Thoracic aorta (tissue), 2 donors: ENCODE measurements around the gene PLXNA1. TPM values are rescaled to one million over a fixed set of nuclear protein-coding genes. Genes with fewer than 3 reads are reported as not detected.

Experiments used
- ATAC-seq: fragments of 150-250 bp; one replicate; pipeline ENCODE4 v1.8.0; 2017; ENCODE audit warnings: low read depth; ENCODE audit not compliant: insufficient number of reproducible peaks, low FRiP score
- DNase-seq: peaks from one replicate; pipeline ENCODE4 v3.0.0-alpha.2; 2020; ENCODE audit warnings: low spot score
- H3K27ac ChIP-seq, 2 donors: fragments of 200-600 bp; sonication (generic); 1 replicate in 1 of 2; 2 replicates in 1 of 2; pipeline ENCODE4 v1.5.1; 2016; ENCODE audit warnings: mild to moderate bottlenecking in 2 of 2, moderate library complexity in 2 of 2
- H3K27me3 ChIP-seq: fragments of 200-600 bp; sonication (generic); replicated peaks from 2 replicates; pipeline ENCODE4 v1.6.0; 2016; ENCODE audit warnings: mild to moderate bottlenecking; ENCODE audit not compliant: insufficient read depth
- H3K36me3 ChIP-seq: fragments of 200-600 bp; sonication (generic); one replicate; pipeline ENCODE4 v1.5.1; 2016
- H3K4me1 ChIP-seq, 2 donors: fragments of 200-600 bp; sonication (generic); 1 replicate in 1 of 2; 2 replicates in 1 of 2; pipeline versions ENCODE4 v1.5.1 to v1.6.0; 2016; ENCODE audit warnings: low read depth in 2 of 2, mild to moderate bottlenecking in 1 of 2; ENCODE audit not compliant: control insufficient read depth in 1 of 2
- H3K4me3 ChIP-seq: fragments of 200-600 bp; sonication (generic); 2 replicates; pipeline ENCODE4 v1.5.1; 2016; ENCODE audit warnings: mild to moderate bottlenecking
- H3K9me3 ChIP-seq: fragments of 200-600 bp; sonication (generic); 2 replicates; pipeline ENCODE4 v1.5.1; 2016
- total RNA-seq, 2 donors: library from RNA; depleted of rRNA; stranded (reverse); fragments of >200 nt; gene quantifications; one replicate each; pipeline versions ENCODE4 v1.1.0 to v1.2.3, GENCODE V29; 2016
- TF ChIP-seq, protein P1 (sequence below): fragments of 200-600 bp; sonication (generic); IDR thresholded peaks from one replicate; pipeline ENCODE4 v1.5.1; 2019; ENCODE audit warnings: antibody characterized with exemption

PLXNA1 gene
- total RNA-seq, 2 donors from 2014 or later = 70.1 to 102 TPM

DNA sequence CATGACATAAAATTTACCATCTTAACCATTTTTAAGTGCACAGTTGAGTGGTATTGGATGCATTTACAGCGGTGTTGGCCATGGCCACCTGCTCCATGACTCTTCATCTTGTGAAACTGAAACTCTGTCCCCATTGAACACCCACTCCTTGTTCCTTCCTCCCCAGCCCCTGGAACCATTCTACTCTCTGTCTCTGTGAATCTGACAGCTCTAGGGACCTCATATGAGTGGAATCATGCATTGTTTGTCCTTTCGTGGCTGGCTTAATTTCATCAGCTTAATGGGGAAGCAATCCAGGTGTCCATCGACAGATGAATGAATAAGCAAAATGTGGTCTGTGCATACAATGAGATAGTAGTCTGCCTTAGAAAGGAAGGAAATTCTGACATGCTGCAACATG, 42.5 kb downstream of the PLXNA1 start:
- peaks cover 67% of the 10 kb centered on the region for H3K36me3 ChIP-seq
- DNase-seq = no peak
- no peak overlapping the region for H3K27ac ChIP-seq
- ATAC-seq = no peak
- TF ChIP-seq, protein P1, sequence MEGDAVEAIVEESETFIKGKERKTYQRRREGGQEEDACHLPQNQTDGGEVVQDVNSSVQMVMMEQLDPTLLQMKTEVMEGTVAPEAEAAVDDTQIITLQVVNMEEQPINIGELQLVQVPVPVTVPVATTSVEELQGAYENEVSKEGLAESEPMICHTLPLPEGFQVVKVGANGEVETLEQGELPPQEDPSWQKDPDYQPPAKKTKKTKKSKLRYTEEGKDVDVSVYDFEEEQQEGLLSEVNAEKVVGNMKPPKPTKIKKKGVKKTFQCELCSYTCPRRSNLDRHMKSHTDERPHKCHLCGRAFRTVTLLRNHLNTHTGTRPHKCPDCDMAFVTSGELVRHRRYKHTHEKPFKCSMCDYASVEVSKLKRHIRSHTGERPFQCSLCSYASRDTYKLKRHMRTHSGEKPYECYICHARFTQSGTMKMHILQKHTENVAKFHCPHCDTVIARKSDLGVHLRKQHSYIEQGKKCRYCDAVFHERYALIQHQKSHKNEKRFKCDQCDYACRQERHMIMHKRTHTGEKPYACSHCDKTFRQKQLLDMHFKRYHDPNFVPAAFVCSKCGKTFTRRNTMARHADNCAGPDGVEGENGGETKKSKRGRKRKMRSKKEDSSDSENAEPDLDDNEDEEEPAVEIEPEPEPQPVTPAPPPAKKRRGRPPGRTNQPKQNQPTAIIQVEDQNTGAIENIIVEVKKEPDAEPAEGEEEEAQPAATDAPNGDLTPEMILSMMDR = no peak
- H3K4me1 ChIP-seq = no peaks in the 10 kb centered on the region
- no peaks in the 10 kb centered on the region for H3K27me3 ChIP-seq
- no peak overlapping the region for H3K4me3 ChIP-seq
- H3K9me3 ChIP-seq = no peaks in the 10 kb centered on the region

DNA sequence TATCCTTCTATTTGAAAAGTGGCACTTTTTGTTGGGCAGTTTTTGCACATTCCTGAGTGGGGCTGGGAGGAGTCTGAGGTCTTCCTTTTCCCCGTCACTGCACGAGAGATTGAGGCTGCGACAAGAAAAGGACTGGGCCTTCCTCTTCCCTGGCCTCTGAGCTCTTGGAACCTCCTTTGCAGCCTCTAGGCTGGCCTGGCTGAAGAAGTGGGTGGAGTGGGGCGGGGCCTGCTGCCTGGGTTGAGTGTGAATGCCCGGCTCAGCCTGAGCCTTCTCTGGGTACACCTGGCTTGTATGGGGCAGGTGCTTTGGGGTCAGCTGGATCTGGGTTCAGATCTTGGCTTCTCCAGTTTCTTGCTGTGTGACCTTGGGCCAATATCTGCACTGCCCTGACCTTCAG, 43.1 kb downstream of the PLXNA1 start:
- H3K36me3 ChIP-seq = peaks cover 67% of the 10 kb centered on the region
- no peaks in the 10 kb centered on the region for H3K4me1 ChIP-seq
- TF ChIP-seq, protein P1 = no peak
- no peak overlapping the region for H3K4me3 ChIP-seq
- no peaks in the 10 kb centered on the region for H3K27me3 ChIP-seq
- ATAC-seq (no peak), DNase-seq (no peak)
- H3K27ac ChIP-seq = no peak overlapping the region
- no peaks in the 10 kb centered on the region for H3K9me3 ChIP-seq

DNA sequence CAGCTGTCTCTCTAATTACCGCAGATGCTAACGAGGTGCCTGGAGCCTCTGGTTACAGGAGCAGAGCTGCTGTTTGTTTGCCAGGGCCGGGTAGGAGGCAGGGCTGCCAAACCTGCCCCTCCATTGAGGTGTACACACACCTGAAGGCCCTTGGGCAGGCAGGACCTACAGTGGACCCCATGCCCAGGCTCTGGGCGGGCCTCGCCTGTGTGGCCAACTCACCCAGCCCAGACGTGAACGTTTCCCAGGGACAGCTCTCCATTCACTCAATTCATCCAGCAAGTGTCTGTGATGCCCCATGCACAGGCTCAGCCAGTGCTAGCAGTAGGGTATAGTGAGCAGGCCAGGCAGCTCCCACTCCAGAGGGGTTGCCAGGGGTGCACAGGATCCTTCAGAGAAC, 43.7 kb downstream of the PLXNA1 start:
- Histone ChIP-seq H3K4me3 (no peak overlapping the region), H3K4me1 (no peaks in the 10 kb centered on the region), H3K27me3 (no peaks in the 10 kb centered on the region), H3K36me3 (peaks cover 66% of the 10 kb centered on the region), H3K9me3 (no peaks in the 10 kb centered on the region), H3K27ac (no peak overlapping the region)
- ATAC-seq = no peak
- TF ChIP-seq, protein P1 = no peak
- no peak for DNase-seq

DNA sequence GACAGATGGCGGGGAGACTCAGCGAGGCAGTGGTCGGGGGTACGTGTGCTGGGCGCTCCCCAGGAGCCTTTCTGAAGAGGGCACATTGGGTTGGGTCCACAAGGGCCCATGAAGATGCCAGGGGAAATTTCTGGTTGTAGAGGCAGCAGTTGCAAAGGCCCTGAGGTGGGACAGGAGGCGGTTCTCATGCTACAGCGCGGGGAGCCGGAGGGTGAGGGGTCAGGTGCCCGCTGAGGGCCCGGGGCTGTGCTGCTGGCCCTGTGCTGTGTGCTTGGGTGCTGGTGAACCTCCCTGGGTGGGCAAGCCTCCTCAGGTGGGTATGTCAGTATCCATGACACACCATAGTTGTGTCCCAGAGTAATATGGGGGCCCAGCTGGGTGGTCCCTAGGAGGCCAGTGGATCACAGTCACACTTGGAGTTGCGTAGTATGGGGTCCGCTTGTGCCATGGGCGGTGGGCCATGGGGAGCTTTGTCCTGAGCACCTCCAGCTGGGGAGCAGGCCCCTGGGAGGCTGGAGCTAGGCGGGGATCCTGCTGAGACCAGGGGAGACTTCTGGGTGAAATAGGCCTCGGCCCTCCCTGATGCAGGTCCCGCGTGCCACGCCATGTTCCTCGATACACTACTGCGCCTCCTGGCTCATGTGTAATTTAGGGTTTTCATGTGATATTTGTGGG, 44.3 kb downstream of the PLXNA1 start:
- Histone ChIP-seq H3K9me3 (no peaks in the 10 kb centered on the region), H3K27me3 (no peaks in the 10 kb centered on the region), H3K4me1 (no peaks in the 10 kb centered on the region), H3K4me3 (no peak overlapping the region), H3K27ac (no peak overlapping the region), H3K36me3 (peaks cover 66% of the 10 kb centered on the region)
- DNase-seq = no peak
- TF ChIP-seq, protein P1 = no peak
- no peak for ATAC-seq

DNA sequence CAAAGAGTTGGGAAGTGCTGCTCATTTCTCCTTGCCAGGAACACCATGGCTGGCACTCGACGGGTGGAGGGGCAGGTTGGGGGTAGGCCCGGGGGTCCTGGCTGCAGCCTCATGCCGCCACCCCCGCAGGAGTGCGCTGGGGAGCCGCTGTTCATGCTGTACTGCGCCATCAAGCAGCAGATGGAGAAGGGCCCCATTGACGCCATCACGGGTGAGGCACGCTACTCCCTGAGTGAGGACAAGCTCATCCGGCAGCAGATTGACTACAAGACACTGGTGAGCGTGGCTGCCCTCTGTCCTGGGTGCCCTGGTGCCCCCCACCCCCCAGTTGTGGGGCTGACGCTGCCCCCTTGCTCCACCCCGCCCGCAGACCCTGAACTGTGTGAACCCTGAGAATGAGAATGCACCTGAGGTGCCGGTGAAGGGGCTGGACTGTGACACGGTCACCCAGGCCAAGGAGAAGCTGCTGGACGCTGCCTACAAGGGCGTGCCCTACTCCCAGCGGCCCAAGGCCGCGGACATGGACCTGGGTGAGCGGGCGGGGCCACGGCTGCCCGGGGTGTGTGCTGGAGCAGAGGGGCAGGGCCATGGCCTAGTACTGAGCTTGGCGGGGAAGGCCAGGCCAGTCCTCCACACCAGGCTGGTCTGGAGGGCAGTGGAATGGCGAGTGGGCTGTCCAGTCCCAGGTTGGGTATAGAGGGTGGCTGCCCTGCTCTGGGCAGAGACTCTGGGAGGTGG, 45.1 kb downstream of the PLXNA1 start:
- TF ChIP-seq, protein P1 = no peak
- Histone ChIP-seq H3K4me1 (no peaks in the 10 kb centered on the region), H3K27ac (no peak overlapping the region), H3K9me3 (no peaks in the 10 kb centered on the region), H3K27me3 (no peaks in the 10 kb centered on the region), H3K4me3 (no peak overlapping the region), H3K36me3 (peaks cover 66% of the 10 kb centered on the region)
- no peak for ATAC-seq
- DNase-seq = no peak
